Measurements from ENCODE around the gene APOBEC3A.

GRCh38 chr22:38923463-38924346 is 33.7 kb upstream of the APOBEC3A start:
- TF ChIP-seq ZBTB33 (IDR thresholded peaks at IDR 0.05): no peak
- TF ChIP-seq MTA2 (IDR thresholded peaks at IDR 0.05; ENCODE audit: low read depth): no peak
- TF ChIP-seq MYC (IDR thresholded peaks at IDR 0.05; ENCODE audit: insufficient read depth, insufficient read length, insufficient replicate concordance, low read length, severe bottlenecking): no peak
- no peak for TF ChIP-seq SP1 (IDR thresholded peaks at IDR 0.05; ENCODE audit: low read depth, low read length)
- no peak for TF ChIP-seq ZBED1 (IDR thresholded peaks at IDR 0.05; ENCODE audit: borderline replicate concordance)
- TF ChIP-seq POLR2A (IDR thresholded peaks at IDR 0.05; ENCODE audit: low read depth, low read length): no peak
- no peak for TF ChIP-seq CTCF (IDR thresholded peaks at IDR 0.05 in 2 of 3, conservative IDR thresholded peaks at IDR 0.05 in 1 of 3; ENCODE audit: control insufficient read depth in 2 of 3, extremely low read depth in 1 of 3, insufficient read depth in 1 of 3, low read depth in 3 of 3, low read length in 3 of 3)
- TF ChIP-seq SUPT20H (IDR thresholded peaks at IDR 0.05; ENCODE audit: borderline replicate concordance, control insufficient read depth, low read depth, low read length): no peak
- no peak for TF ChIP-seq CHD1 (IDR thresholded peaks at IDR 0.05; ENCODE audit: low read depth, low read length)
- TF ChIP-seq EZH2 (IDR thresholded peaks at IDR 0.05; ENCODE audit: borderline replicate concordance, control insufficient read depth, low read depth, low read length): no peak
- no peak for TF ChIP-seq CHD4 (IDR thresholded peaks at IDR 0.05)
- no peak for TF ChIP-seq GABPA (IDR thresholded peaks at IDR 0.05; ENCODE audit: low read depth)
